Gastroesophageal sphincter (tissue), 4 donors: ENCODE data around the gene S1PR5. TPM values are rescaled to one million over a fixed set of nuclear protein-coding genes. Genes with fewer than 3 reads are reported as not detected.

Experiments used
- ATAC-seq: fragments of 150-250 bp; one replicate; pipeline ENCODE4 v1.9.1; 2016; ENCODE audit warnings: mild to moderate bottlenecking, moderate library complexity
- H3K27ac ChIP-seq, 4 donors: fragments of 200-600 bp; sonication (generic) in 3 of 4; 1 replicate in 3 of 4; 2 replicates in 1 of 4; pipeline ENCODE4 v1.5.1; 2016 to 2019
- H3K27me3 ChIP-seq: fragments of 200-600 bp; sonication (generic); one replicate; pipeline ENCODE4 v1.5.1; 2019
- H3K36me3 ChIP-seq, 2 donors: fragments of 200-600 bp; sonication (generic); one replicate each; pipeline ENCODE4 v1.5.1; 2019; ENCODE audit warnings: control low read depth in 1 of 2
- H3K4me1 ChIP-seq, 3 donors: fragments of 200-600 bp; sonication (generic); 1 replicate in 2 of 3; 2 replicates in 1 of 3; pipeline ENCODE4 v1.5.1; 2016 to 2019; ENCODE audit warnings: control low read depth in 2 of 3
- H3K4me3 ChIP-seq, 2 donors: fragments of 200-600 bp; sonication (generic); one replicate each; pipeline ENCODE4 v1.5.1; 2019; ENCODE audit warnings: mild to moderate bottlenecking in 1 of 2, moderate library complexity in 1 of 2
- H3K9me3 ChIP-seq, 3 donors: fragments of 200-600 bp; sonication (generic); one replicate each; pipeline ENCODE4 v1.5.1; 2017 to 2019; ENCODE audit warnings: control low read depth in 2 of 3
- CTCF ChIP-seq, 4 experiments: fragments of 200-600 bp in 2 of 4; fragments of 450-650 bp in 2 of 4; sonication (generic) in 1 of 4; IDR thresholded peaks; one replicate each; pipeline ENCODE4 v1.5.1; 2017 to 2019; ENCODE audit warnings: antibody characterized with exemption in 4 of 4, mild to moderate bottlenecking in 2 of 4, moderate library complexity in 2 of 4
- EP300 ChIP-seq: sonication (generic); formaldehyde crosslinking; IDR thresholded peaks from one replicate; pipeline ENCODE4 v1.6.1; 2017; ENCODE audit warnings: antibody characterized with exemption, mild to moderate bottlenecking
- POLR2A ChIP-seq, 2 donors: fragments of 450-650 bp; IDR thresholded peaks; one replicate each; pipeline ENCODE4 v1.6.1; 2017; ENCODE audit warnings: antibody characterized with exemption in 2 of 2, mild to moderate bottlenecking in 2 of 2, moderate library complexity in 1 of 2
- POLR2AphosphoS5 ChIP-seq: sonication (generic); formaldehyde crosslinking; IDR thresholded peaks from one replicate; pipeline ENCODE4 v1.6.1; 2017; ENCODE audit warnings: antibody characterized with exemption
- WGBS, 2 donors: methylation state at CpG; one replicate each; pipeline ENCODE4 v1.1.5; 2018; ENCODE audit warnings: low coverage in 1 of 2; 5-methylcytosine and 5-hydroxymethylcytosine counted together
- small RNA-seq, 4 donors: library from RNA; depleted of rRNA; stranded (forward); fragments of <200 nt; gene quantifications; one replicate each; pipeline ENCODE3, GENCODE V24; 2016
- total RNA-seq, 4 donors: library from RNA; depleted of rRNA; stranded (reverse); fragments of >200 nt; gene quantifications; one replicate each; pipeline ENCODE4 v1.1.0, GENCODE V29; 2016

S1PR5 gene
- total RNA-seq, 4 donors from 2014 or later, result 1.1 TPM; not detected in 3

GRCh38 chr19:10468133-10468532 is 49.1 kb downstream of the S1PR5 start:
- Histone ChIP-seq H3K27me3 (no peaks in the 10 kb centered on the region), H3K27ac (no peak overlapping the region), H3K9me3 (no peaks in the 10 kb centered on the region), H3K4me3 (no peak overlapping the region), H3K36me3 (peaks cover 0 to 48% of the 10 kb centered on the region in 2 donors), H3K4me1 (no peaks in the 10 kb centered on the region)
- WGBS, 2 donors, result 78% methylated on average over 10 of the region's 12 CpGs; no CpG with 5 or more reads in 1 of the 2 donors
- no peak for TF ChIP-seq CTCF (IDR thresholded peaks at IDR 0.05)
- no peak for TF ChIP-seq POLR2A (IDR thresholded peaks at IDR 0.05)
- TF ChIP-seq EP300, result no peak
- TF ChIP-seq POLR2AphosphoS5, result no peak
- no peak for ATAC-seq

- Histone ChIP-seq H3K4me1 (no peaks in the 10 kb centered on the region), H3K36me3 (peaks cover 0 to 56% of the 10 kb centered on the region in 2 donors), H3K9me3 (no peaks in the 10 kb centered on the region), H3K27me3 (no peaks in the 10 kb centered on the region), H3K4me3 (no peak overlapping the region), H3K27ac (no peak overlapping the region)
- no peak for ATAC-seq
- no peak for TF ChIP-seq EP300
- TF ChIP-seq POLR2A (IDR thresholded peaks at IDR 0.05), result no peak
- TF ChIP-seq POLR2AphosphoS5, result no peak
- no peak for TF ChIP-seq CTCF (IDR thresholded peaks at IDR 0.05)
- WGBS, 2 donors, result 66 to 74% methylated on average over 8 to 9 of the region's 20 CpGs
These were observed 50.0 kb downstream of the S1PR5 start for GRCh38 chr19:10467104-10467706.

- 87% methylated on average over 4 of the region's 5 CpGs; no CpG with 5 or more reads in 1 of the 2 donors for WGBS, 2 donors
- ATAC-seq, result no peak
These were observed 52.8 kb downstream of the S1PR5 start for GRCh38 chr19:10464456-10464855.

More at GRCh38 chr19:10464456-10464855, 52.8 kb downstream of the S1PR5 start:
- H3K27ac ChIP-seq, result no peak overlapping the region
- H3K27me3 ChIP-seq, result no peaks in the 10 kb centered on the region
- no peak overlapping the region for H3K4me3 ChIP-seq
- H3K9me3 ChIP-seq, result no peaks in the 10 kb centered on the region
- H3K4me1 ChIP-seq, result peaks cover 0 to 15% (median 6%) of the 10 kb centered on the region in 3 donors
- TF ChIP-seq CTCF (IDR thresholded peaks at IDR 0.05), result no peak
- no peak for TF ChIP-seq EP300
- no peak for TF ChIP-seq POLR2A (IDR thresholded peaks at IDR 0.05)
- TF ChIP-seq POLR2AphosphoS5, result no peak
- peaks cover 0 to 59% of the 10 kb centered on the region in 2 donors for H3K36me3 ChIP-seq

Small RNAs within 50 kb of the gene (small RNA-seq; reads per million reads assigned to genes)
- gene MIR1238, result 0 reads per million in 4 donors
- gene RNU7-140P, result 0 reads per million in 4 donors

Other genes with a start within 250 kb of the S1PR5 start
- 10 to 100 TPM in 3 of 4 donors, 1 to 10 TPM in 1; 8.8 to 33.0 (median 19.6) TPM for gene ICAM1, start 246.3 kb downstream of the S1PR5 start, total RNA-seq
- under 1 TPM in 1 of 4 donors, not detected in 3; 0.47 TPM for gene ICAM4, start 230.5 kb downstream of the S1PR5 start, total RNA-seq
- under 1 TPM in 3 of 4 donors, not detected in 1; 0.12 to 0.54 (median 0.47) TPM for gene ICAM5, start 227.5 kb downstream of the S1PR5 start, total RNA-seq
- 1 to 10 TPM in 2 of 4 donors, under 1 TPM in 1, not detected in 1; 0.81 to 2.5 (median 1.1) TPM for gene ZGLP1, start 207.6 kb downstream of the S1PR5 start, total RNA-seq
- 10 to 100 TPM in 3 of 4 donors, 1 to 10 TPM in 1; 6.7 to 36.5 (median 16.6) TPM for gene FDX2, start 201.4 kb downstream of the S1PR5 start, total RNA-seq
- 10 to 100 TPM; 15.6 to 33.2 (median 21.8) TPM for gene RAVER1, start 183.9 kb downstream of the S1PR5 start, total RNA-seq
- gene ICAM3, start 177.8 kb downstream of the S1PR5 start, total RNA-seq, result 1 to 10 TPM; 3.4 to 9.3 (median 5.6) TPM
- 10 to 100 TPM; 40.8 to 77.2 (median 53.9) TPM for gene TYK2, start 136.9 kb downstream of the S1PR5 start, total RNA-seq
- 100 to 1,000 TPM; 144 to 177 (median 162) TPM for gene CDC37, start 113.9 kb downstream of the S1PR5 start, total RNA-seq
- 10 to 100 TPM in 2 of 4 donors, 1 to 10 TPM in 2; 7.3 to 22.5 (median 10.0) TPM for gene PDE4A, start 96.9 kb downstream of the S1PR5 start, total RNA-seq
- gene KEAP1, start 14.1 kb downstream of the S1PR5 start, total RNA-seq, result 10 to 100 TPM; 62.1 to 80.3 (median 69.8) TPM
- 10 to 100 TPM; 18.4 to 35.6 (median 24.9) TPM for gene ATG4D, start 26.5 kb upstream of the S1PR5 start, total RNA-seq
- gene KRI1, start 48.6 kb upstream of the S1PR5 start, total RNA-seq, result 10 to 100 TPM; 16.0 to 28.0 (median 20.1) TPM
- gene CDKN2D, start 51.5 kb upstream of the S1PR5 start, total RNA-seq, result 10 to 100 TPM in 2 of 4 donors, 1 to 10 TPM in 2; 5.4 to 15.9 (median 10.6) TPM
- gene AP1M2, start 69.9 kb upstream of the S1PR5 start, total RNA-seq, result 10 to 100 TPM in 1 of 4 donors, not detected in 3; 13.2 TPM
- gene SLC44A2, start 108.1 kb upstream of the S1PR5 start, total RNA-seq, result 10 to 100 TPM; 34.3 to 51.7 (median 41.5) TPM
- 100 to 1,000 TPM in 3 of 4 donors, 10 to 100 TPM in 1; 67.2 to 128 (median 120) TPM for gene ILF3, start 136.9 kb upstream of the S1PR5 start, total RNA-seq
- 10 to 100 TPM; 19.6 to 36.6 (median 22.7) TPM for gene QTRT1, start 184.0 kb upstream of the S1PR5 start, total RNA-seq
- 100 to 1,000 TPM in 2 of 4 donors, 10 to 100 TPM in 2; 79.1 to 115 (median 96.8) TPM for gene DNM2, start 200.6 kb upstream of the S1PR5 start, total RNA-seq